GM21447 (cell line): ENCODE data around the gene ZFR.

Experiments
- ATAC-seq: cut with Tn5 transposase; IDR thresholded peaks from one replicate; pipeline ENCODE4 v1.9.1; 2021; ENCODE audit not compliant: unreplicated experiment

The ZFR gene

GRCh38 chr5:32363030-32363429, 81.5 kb downstream of the ZFR start:
- ATAC-seq: no peak

- no peak for ATAC-seq
Measured at GRCh38 chr5:32362527-32362926, 82.0 kb downstream of the ZFR start.

GRCh38 chr5:32360906-32361305, 83.6 kb downstream of the ZFR start:
- no peak for ATAC-seq

DNA sequence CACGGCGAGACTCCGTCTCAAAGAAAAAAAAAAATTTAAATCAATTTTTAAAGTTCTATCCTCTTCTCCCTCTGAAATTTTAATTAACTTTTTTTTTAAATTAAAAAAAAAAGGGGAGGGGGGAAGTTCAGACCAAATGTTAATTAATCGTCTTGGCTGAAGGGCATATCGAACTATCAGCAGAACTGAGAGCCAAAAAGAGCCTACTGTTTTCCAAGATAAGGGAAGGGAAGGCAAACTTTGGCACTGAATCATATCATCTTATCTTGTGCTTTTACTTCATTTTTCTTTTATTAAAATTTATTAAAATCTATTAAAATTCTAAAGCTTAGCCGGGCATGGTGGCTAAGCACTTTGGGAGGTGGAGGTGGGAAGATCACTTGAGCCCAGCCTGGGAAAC, 85.9 kb downstream of the ZFR start:
- no peak for ATAC-seq

- no peak for ATAC-seq
Measured at GRCh38 chr5:32357658-32358057, 86.9 kb downstream of the ZFR start.

DNA sequence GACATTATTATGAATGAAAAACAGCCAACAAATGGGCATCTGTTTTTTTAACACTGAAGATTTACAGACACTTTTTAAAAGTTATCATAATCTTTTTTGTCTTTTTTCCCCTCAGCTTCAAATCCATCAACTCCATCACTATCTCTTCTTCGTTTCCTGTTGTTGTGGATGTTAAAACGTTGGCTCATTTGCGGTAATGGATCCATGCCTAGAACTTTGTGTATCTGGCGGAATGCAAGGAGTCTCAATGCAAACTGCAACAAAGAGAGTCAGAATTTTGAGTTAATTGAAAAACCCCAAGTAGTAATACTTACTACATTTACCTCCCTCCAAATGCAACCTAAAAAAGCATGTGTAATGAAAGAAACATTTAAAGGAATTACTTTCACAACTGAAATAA, 88.9 kb downstream of the ZFR start:
- ATAC-seq: no peak

GRCh38 chr5:32353420-32353819, 91.1 kb downstream of the ZFR start:
- no peak for ATAC-seq

DNA sequence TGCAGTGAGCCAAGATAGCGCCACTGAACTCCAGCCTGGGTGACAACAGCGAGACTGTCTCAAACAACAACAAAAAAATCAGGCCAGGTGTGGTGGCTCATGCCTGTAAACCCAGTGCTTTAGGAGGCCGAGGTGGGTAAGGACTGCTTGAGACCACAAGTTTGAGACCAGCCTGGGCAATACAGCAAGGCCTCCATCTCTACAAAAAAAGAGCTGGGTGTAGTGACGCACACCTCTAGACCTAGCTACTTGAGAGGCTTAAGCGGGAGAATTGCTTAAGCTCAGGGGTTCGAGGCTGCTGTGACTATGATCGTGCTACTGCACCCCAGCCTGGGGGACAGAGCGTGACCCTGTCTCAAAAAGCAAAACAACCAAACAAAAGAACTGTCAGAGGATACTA, 91.9 kb downstream of the ZFR start:
- no peak for ATAC-seq

- no peak for ATAC-seq
Measured at GRCh38 chr5:32346869-32347268, 97.7 kb downstream of the ZFR start.

DNA sequence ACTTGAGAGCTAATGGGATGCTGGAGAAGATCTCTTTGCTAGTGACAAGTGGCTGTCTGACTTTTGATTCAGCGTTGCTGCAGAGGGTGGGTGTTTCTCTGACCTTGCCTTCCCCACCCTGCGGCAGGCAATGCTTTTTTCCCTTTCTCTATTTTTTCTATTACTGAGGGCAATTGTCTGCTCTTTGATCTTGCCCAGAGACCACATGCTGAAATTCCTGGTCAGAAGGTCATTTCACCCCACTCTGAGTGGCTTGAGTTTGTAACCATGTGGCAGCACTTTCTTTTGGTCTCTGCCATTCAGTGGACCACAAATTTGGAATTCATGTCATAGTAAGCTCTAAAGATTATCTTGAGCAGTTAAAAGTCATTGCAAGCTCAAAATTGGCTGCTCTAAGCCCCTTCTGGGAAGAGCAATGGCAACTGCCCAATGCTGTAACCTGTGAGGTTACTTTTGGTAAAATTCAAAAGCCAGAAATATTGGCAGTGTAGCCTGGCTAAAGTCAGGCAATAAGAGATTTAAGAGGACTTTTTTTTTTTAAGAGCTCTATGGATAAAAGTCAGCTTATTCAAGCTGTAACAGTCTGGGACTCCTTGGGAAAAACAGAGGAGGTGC, 101.4 kb downstream of the ZFR start:
- ATAC-seq: no peak

DNA sequence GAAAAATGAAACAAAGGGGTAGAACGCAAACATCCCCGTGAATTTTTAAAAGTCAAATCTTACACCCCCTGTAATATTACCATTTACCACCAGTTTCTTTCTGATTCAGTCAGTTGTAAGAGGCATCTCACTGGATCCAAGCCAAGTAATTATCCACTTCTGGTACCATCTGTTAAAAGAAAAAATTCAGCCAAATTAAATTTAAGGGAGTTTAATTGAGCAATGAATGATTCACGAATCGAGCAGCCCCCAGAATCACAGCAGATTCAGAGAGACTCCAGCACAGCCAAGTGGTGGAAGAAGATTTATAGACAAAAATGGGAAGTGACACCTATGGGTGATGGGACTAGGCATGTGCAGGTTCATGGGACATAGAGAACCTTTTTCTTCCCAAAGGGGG, 101.9 kb downstream of the ZFR start:
- no peak for ATAC-seq

DNA sequence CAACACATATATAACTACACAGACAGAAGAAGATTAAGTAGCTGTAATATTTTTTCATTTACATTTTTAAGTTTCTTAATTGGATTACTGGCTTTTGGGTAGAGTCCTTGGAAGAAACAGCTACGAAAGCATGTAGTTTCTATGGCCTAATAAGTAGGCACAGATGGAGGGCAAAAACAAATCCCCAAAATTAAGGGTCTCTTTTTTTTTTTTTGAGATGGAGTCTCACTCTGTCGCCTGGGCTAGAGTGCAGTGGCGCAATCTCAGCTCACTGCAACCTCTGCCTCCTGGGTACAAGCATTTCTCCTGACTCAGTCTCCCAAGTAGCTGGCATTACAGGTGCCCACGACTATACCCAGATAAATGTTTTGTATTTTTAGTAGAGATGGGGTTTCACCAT, 104.7 kb downstream of the ZFR start:
- no peak for ATAC-seq

- no peak for ATAC-seq
Measured at GRCh38 chr5:32339198-32339597, 105.3 kb downstream of the ZFR start.

DNA sequence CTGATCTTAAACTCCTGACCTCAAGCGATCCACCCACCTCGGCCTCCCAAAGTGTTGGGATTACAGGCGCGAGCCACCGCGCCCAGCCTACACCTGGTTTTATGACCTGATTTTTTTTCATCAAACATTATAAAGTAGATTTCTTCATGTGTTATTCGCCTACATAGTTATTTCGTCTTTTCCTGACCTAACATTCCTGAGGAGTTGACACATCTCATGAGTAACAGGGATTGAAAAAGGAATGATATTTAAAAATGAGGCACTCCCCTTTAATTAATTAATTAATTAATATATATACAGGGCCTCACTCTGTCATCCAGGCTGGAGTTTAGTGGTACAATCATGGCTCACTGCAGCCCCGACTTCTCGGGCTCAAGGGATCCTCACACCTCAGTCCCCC, 111.6 kb downstream of the ZFR start:
- no peak for ATAC-seq

GRCh38 chr5:32332361-32332760, 112.2 kb downstream of the ZFR start:
- no peak for ATAC-seq

DNA sequence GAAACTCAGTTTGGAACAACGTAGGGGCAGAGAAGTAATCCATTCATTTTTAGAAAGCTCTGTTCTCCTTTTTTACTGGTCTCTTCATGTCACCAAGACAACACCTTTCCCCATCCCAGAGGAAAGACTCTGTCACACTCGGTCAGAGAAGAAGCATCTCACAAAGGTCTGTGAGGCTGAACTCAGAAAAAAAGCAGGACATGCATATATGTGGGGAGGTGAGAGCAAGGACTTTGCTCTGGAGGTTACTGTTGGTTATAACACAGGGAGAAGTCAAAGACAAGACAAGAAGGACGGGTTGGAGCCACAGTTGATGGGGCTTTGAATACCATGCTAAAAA, 112.6 kb downstream of the ZFR start:
- ATAC-seq: no peak

- ATAC-seq: no peak
Measured at GRCh38 chr5:32331217-32331934, 113.2 kb downstream of the ZFR start.

- no peak for ATAC-seq
Measured at GRCh38 chr5:32330126-32330971, 114.2 kb downstream of the ZFR start.

GRCh38 chr5:32329395-32329834, 115.1 kb downstream of the ZFR start:
- ATAC-seq: peak; percentile 75

DNA sequence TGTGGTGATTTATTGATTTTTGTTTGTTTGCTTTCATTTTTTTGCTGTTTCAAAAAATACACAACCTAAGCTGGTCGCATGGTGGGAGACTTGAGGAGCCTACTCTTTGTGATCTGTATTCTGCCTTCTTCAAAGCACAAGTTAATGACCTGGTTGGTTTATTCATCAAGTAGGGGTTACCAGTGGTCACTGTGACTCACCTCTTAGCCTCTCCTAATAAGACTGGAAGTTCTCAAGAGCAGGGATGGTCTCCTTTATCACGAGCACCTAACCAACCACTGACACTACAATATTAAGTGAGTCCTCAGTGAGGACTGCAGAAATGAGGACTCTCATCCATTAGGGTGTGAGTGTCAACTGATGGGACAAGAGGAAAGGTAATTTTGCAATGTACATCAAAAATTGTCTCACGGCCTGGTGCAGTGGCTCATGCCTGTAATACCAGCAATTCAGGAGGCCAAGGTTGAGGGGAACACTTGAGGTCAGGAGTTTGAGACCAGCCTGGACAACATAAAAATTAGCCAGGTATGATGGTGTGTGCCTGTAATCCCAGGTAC, 118.2 kb downstream of the ZFR start:
- ATAC-seq: no peak

GRCh38 chr5:32325616-32326015, 118.9 kb downstream of the ZFR start:
- ATAC-seq: no peak

GRCh38 chr5:32325062-32325461, 119.5 kb downstream of the ZFR start:
- peak; percentile 80 for ATAC-seq
